HG02840 (cell line): ENCODE results near the gene CNGB1.

Experiments
- ATAC-seq: cut with Tn5 transposase; IDR thresholded peaks from one replicate; pipeline ENCODE4 v1.9.1; 2021; ENCODE audit warnings: mild to moderate bottlenecking, moderate library complexity, moderate number of reproducible peaks; ENCODE audit not compliant: unreplicated experiment, low FRiP score

Gene CNGB1

DNA sequence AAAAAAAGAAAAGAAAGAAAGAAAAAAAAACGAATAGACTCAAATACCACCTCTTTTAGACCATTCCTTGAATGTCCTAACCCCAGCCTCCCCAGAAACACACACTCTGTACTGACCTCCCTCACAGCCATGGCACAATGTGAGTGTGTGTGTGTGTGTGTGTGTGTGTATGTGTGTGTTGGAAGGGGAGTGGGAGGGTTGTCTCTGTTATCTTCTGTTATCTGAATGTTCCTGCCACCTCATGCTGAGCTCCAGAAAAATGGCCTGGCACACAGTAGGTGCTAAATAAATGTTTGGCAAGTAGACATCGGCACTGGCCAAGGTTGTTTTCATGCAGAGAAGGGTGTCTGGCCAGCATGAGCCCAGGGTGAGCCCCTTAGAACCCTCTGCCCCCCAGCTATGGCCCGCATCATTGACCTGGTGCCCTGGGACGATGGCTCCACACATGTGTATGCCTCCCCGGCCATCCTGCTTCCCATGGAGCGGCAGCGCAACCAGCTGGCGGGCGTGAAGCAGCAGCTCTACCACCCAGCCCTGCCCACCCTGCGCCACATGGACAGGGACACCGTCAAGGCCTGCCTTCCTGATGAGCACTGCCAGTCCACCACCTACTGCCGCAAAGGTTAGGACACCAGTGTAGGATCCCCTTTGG is 6.6 kb upstream of the CNGB1 start:
- no peak for ATAC-seq

DNA sequence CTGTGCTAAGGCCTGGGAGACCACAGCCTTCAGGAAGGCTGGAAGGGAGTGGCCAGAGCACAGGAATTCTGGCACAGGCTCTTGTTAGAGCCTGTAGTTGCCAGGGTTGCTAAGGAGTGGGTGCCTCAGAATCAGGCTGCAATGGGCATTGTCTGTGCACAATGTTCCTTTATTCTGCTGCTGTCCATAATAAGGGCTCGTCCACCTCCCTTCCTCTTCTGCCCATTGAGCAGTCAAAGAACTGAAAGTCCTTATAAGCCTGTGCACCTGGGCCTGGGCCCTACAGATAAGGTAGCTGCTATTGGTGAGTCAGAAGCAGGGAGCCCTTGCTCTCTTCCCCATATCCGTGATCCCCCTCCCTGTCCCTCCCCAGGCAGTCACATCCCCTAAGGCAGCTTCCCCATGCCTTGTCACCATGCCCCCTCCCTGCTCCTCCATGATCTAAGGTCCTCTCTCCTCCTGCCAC is 5.4 kb upstream of the CNGB1 start:
- ATAC-seq, result no peak

DNA sequence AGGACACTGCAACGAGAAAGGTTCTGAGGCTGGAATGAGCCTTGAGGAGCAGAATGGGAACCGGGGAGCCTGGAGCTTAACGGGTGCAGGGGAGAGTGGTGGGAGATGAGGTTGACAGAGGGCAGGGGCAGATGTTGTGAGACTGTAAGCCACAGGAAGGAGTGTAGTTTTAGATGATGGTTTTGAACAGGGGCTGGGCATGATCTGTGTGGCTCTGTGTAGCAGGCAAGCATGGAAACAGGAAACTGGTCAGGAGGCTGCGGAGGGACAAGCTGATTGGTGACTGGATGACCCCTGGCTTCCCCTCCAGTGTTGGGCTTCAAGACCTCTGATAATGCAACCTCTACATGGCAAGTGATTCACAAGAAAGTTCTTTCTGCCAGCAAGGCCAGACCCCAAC is 1.4 kb upstream of the CNGB1 start:
- no peak for ATAC-seq

DNA sequence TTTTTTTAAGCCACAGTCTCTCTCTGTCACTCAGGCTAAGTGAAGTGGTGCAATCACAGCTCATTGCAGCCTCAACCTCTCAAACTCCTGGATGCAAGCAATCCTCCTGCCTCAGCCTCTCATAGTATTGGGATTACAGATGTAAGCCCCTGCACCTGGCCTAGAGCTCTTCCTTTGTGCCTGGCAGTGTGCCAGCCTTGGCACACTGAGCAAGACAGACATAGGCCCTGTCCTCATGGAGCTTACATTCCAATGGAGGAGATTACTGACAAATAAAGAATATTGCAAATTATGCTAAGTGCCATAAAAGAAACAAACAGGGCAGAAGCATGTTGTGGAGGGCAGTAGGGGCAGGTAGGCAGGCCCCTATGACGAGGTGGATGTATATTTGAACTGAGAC is 920 bp upstream of the CNGB1 start:
- no peak for ATAC-seq

DNA sequence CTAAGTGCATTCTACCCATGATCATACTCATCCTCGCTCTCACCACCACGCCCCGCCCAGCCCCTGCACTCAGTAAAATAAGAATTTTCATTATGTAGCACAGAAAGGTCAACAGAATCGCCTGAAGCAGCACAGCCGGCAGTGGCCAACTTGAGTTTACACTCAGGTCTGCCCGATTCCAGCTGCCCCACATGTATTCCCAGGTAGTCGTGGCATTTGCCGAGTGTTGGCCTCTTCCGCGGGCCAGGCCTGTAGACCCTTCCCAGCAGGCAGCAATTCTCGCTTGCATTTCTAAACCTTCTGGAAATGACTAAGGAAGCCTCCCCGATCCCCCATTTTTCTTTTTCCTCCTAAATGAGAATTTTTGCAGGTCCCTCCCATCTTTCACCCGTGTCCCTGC is 609 bp downstream of the CNGB1 start:
- no peak for ATAC-seq

DNA sequence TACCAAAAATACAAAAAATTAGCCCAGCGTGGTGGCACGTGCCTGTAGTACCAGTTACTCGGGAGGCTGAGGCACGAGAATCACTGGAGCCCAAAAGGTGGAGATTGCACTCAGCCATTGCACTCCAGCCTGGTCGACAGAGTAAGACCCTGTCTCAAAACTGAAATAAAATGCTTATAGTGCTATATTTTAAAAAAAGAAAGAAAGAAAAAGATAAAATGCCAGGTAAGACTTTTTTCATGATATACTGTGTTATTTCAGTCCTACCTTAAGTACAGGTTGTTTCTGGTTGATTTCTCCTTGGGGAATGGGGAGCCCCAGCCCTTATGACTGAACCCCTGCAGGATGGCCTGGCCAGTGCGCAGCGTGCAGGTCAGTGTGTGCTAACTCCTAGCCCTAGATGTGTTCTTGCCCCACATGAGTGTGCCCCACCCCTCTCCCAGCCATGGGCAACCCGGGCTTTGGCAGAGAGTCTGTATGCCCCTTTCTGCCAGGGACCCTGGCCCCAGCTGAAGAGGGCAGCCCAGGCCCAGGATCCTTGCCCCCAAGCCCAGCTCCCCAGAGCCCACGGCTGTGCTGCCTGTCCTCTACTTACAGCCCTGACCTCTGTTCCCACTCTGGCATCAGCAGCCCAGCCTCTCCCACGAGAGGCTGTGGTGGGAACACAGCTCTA is 1.3 kb downstream of the CNGB1 start:
- no peak for ATAC-seq

DNA sequence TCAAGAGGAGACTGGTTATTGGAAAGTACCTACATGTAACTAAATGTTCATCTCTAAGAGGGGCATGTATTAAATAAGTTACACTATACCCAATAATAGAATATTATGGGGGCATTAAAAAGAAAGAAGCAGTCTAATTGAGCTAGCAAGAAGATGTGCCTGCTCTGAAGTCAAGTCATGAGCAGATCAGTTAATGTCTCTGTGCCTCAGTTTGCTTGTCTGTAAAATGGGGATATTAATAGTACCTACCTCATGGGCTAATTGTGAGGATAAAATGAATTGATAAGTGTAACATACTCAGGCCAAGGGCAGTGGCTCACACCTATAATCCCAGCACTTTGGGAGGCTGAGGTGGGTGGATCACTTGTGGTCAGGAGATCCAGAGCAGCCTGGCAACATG is 3.0 kb downstream of the CNGB1 start:
- no peak for ATAC-seq

DNA sequence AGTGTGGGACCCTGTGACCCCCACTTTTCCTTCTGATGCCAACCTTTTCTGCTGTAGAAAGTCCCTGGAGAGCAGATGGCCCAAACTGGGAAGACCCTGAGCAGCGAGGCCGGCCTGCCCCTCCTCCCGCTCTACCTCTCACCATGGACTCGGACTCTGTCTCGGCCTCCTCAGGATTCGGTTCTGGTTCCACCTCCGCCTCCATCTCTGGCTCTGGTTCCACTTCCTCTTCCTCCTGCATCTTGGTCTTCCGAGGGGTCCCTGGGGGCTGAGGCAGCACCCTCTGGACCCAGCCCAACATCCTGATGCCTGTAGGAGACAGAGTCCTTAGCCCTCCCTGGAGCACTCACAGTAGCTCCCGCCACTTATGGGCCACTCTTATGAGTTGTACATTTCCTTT is 3.9 kb downstream of the CNGB1 start:
- no peak for ATAC-seq

DNA sequence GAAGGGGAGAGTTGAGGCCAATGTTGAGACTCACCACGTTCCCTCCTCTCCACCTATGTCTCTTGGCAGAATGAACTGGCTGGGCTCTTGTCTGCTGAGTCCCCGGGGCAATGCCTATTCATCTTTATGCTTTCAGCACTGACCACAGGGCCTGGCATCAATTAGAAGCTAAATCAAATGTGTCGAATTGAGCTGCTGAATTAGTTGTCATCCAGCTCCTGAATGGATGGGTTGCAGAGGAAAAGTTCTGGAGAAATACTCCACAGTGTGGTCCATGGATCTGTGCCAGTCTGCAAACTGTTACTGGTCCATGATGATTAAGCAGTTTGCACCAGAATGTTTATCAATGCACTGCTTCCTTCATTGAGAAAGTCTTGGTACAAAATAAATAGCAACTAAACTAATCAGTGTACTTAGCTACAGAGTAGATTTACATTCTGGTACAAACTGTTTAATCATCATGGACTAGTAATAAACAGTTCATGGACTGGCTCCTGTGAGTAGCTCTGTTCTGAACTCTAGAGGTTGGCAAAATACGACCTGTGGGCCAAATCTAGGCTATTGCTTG is 4.6 kb downstream of the CNGB1 start:
- no peak for ATAC-seq

DNA sequence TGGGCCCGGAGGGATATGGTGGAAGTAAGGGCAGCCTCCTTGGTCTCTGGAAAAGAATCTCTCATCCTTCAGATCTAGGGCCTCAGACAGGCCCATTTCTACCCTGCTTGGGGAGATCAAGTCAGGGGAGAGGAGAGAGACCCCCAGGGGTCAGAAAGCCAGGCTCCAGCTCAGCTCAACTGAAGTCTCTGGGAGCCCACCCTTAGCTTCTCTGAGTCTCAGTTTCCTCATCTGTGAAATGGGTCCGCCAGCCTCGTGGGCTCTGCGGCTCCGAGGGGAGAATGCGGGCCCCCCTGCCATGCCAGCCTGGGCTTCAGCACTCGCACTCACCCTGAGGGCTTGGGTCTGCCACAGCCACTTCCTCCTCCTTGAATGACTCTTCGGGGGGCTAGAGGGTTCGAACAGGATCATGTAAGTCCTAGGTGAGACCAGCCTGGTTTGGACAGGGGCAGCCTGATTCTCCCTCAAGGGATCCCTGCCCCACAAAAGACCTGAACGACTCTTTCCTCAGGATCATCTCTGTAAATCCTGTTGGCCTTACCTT is 6.7 kb downstream of the CNGB1 start:
- no peak for ATAC-seq

DNA sequence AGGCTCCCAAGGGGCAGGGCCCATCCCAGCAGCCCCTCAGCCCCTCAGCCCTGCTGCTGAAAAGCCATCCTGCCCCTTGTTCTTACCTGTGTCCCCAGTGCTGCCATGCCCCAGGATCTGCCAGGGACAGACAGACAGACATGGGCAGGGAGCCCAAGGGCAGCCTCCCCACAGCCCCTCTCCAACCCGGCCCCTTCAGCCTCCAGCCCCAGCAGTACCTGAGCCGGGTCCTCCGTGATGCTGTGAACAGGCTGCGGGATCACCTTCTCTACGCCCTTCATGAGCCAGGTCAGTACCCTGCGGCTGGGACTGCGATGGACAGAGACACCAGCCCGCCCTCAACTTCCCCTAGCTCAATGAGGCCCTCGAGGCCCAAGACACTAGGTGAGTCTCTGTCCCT is 8.2 kb downstream of the CNGB1 start:
- ATAC-seq, result no peak

DNA sequence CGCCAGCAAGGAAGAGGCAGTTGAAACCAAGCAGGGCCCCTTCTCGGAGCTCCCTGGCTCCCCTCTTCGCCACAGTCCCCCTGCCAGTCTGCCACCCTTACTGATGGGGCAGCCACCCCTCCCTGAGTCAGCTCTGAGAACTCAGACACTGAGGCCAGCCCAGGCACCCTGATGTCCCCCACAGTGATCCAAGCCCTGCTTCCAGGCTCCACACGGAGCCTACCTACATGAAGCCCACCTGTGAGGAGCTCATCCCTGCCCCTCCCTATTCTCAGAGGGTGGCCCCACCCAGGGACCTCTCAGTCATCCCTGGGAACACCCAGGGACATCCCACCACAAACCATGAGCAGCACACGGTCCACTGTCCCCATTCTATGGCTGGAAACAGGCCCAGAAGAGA is 8.9 kb downstream of the CNGB1 start:
- no peak for ATAC-seq

DNA sequence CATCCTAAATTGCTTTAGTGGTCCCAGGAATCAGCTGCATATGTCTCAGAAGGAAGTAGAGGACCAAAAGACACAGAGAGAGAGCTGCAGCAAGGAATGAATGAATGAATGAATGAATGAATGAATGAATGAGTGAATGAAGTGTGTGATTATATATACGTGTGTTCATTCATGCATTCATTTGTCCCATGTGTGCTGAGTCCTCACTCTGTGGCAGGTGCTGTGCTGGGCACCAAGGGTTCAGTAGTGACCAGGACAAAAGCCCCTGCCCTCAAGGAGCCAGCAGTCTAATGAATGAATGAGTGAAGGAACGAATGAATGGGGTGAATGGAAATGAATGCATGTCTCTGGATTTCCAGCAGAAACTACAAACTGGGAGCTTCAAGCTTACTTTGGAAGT is 9.4 kb downstream of the CNGB1 start:
- ATAC-seq, result no peak

DNA sequence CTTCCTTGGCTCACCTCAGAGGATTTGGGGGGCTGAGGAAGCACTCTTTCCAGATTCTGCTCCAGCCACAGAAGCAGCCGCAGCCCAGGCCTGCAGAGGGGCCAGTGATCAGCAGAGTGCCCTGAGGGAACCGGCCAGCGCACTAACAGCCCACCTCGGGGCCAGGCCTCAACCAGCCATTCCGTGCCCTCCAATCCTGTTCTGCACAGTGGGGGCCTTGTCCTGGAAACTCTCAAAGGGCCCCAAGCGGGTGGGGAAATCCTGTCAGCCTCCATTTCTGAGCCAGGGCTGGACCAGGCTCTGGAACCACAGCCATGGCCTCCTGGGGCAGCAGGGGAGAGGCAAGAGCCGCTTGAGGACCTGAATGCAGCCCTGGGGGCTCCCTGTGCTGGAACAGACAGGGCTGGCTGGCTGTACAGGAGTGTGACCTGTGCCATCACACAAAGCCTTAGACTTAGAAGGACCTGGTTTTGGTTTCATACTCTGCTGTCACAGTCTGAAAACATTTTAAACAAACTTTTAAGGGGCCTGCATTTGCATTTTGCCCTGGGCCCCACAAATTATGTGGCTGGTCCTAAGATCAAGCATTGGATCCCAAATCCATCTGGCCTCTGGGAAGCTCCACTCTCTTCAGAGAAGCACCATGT is 10.0 kb downstream of the CNGB1 start:
- ATAC-seq, result no peak

DNA sequence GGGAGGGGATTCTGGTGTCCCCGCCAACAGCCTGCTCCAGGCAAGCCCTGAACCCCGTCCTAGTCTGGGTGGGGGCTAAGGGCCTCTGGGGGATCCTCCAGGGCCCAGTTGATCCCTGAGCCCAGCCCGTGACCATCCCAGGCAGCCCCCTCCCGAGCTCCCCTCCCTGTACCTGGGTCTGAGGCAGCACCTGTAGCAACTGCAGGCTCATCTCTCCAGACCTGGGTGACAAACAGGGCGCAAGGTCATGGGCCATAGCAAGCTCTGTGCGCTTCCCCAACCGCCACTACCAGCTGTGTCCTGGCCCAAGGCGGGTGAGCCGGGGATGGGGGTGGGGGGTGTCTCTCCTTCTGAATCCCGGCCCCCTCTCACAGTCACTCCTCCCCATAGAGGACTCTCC is 10.6 kb downstream of the CNGB1 start:
- no peak for ATAC-seq

DNA sequence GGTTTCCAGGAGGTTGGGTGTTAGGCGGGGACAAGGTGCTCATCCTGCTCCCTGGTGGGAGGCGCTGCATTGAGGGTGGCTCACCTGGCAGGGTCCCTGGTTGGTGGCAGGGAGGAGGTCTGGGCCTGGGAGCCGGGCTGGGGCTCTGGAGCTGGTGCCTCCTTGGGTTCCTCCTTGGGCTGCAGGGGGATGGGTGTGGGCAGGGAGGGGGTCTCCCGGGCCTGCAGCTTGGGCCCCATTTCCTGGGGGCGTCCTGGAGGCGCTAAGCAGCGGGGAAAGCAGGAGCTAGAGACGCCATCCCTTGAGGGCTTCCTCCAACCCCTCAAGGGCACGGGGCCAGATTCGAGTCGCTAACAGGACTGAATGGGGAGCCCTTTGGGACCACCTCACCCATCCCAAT is 11.1 kb downstream of the CNGB1 start:
- ATAC-seq, result no peak

DNA sequence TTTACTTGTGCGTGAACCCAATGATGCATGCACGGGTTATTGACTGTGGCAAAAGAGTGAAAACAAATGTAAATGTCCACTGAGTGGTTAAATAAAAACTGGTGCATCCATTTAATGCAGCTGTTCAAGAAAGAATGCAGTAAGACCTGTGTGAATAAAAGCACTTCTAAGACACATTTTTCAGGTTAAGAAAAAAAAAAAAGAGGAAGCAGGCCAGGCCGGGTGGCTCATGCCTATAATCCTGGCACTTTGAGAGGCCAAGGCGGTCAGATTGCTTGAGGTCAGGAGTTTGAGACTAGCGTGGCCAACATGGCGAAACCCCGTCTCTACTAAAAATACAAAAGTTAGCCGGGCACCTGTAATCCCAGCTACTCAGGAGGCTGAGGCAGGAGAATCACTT is 11.8 kb downstream of the CNGB1 start:
- ATAC-seq, result no peak

DNA sequence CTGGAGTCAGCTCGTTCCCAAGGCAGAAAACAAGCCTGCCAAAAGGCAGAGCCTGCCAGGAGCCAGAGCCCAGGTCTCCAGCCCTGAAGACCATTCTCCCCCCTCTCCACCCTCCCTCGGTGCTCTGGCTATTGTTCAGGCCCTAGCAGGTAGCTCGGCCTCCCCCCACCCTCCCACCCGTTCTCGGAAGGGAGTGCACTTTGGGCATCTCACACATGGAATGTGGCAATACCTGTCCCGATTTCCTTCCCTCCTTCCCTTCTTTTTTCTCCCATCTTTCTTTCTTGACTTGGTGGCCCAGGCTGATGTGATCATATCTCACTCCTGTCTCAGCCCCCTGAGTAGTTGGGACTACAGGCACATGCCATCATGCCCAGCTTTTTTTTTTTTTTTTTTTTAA is 12.4 kb downstream of the CNGB1 start:
- ATAC-seq, result no peak

DNA sequence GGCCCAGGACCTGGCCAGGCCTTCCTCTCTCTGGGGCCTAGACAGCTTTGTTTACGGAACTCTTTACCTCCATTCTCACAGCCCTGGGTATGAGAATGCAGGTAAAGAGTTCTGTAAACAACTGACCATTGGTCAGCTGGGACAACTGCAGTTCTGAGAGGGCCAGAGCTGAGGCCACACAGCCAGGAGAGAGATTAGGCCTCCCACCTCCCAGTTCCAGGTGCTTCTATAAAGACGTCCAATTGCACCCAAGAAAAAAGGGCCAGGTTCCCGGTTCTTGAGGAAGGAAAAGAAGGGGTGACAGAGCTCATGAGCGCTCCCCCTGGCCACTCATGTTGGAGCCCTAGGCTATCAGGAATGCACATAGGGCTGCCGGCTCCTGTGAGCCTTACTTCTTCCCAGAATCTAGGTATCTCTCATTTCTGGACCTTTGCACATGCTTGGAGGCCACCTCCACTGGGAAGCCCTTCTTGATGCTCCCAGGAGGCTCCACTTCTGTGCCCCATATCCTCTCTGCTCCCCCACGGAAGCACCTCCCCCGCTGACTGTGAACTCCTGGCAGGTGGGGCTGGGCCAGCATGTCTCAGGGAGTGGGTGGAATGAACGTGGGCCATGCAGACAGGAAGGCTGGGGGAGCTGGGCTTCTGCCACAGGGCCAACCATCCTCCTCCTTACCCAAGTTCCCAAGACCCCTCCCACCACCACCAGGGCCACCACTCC is 13.1 kb downstream of the CNGB1 start:
- ATAC-seq, result no peak

DNA sequence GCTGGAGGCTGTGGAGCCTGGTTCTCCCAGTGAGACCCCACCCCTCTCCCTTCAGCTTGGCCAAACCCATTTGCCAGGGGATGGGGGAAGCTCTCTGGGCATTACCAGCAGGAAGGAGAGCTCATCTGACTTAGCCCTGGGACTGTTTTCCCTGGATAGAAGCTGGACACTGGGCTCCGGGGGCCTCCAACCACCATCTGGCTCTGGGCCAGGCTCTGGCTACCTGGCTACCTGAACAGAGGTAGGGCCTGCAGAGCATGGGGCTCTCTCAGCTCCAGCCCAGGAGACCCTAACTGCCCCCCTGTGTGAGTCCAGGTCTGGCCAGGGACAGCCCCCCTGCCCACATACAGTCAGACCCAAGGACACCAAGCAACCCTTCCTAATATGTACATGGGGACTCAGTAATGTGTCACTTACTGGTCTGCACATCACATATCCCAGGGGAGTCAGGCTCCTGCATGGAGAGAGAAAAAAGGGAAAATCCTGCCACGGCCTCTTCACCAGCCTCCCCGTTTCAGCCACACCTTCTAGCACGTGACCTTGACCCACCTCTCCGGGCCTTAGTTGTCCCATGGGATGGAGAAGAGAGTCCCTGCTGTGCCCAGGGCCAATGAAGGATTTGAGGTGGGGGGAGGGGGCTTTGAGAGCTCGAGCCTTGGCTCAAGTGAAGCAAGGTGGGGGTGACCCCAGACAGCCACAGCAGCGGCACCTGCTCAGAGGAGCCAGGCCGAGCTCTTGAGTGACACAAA is 13.8 kb downstream of the CNGB1 start:
- ATAC-seq, result no peak
